PC-9 (cell line): Measurements from ENCODE around the gene STPG1. TPM values are rescaled to one million over a fixed set of nuclear protein-coding genes. Genes with fewer than 3 reads are reported as not detected.
A peak's percentile ranks its signal among the peaks of the same experiment; 100 is the strongest.

Experiments
- BruUV-seq: library from RNA; stranded (reverse); fragments of 400-500 nt; replicated peaks from 2 replicates; lab custom pipeline; 2021; lab: Mats Ljungman, UMichigan
- CTCF ChIA-PET: fragments of 300-600 bp; sonication (Branson Sonifier 250); formaldehyde crosslinking; loops from one replicate; lab custom pipeline; 2022; ENCODE audit warnings: antibody characterized with exemption; lab: Charles Lee
- POLR2A ChIA-PET: fragments of 300-600 bp; sonication (Branson Sonifier 250); formaldehyde crosslinking; loops from one replicate; lab custom pipeline; 2022; ENCODE audit warnings: antibody characterized with exemption; ENCODE audit not compliant: unreplicated experiment; lab: Charles Lee
- DNase-seq, 2 experiments: peaks; one replicate each; pipeline versions ENCODE4 v3.0.0 to v3.0.0-alpha.2; 2015 to 2022; ENCODE audit warnings: mixed read lengths in 1 of 2
- H2AFZ ChIP-seq: fragments of 200-600 bp; sonication (generic); 2 replicates; pipeline ENCODE4 v1.8.1; 2017; ENCODE audit warnings: antibody characterized with exemption
- H3F3A ChIP-seq: fragments of 200-600 bp; sonication (generic); 2 replicates; pipeline ENCODE4 v1.8.1; 2017; ENCODE audit warnings: antibody characterized with exemption, mild to moderate bottlenecking, low read depth; ENCODE audit not compliant: insufficient read depth
- H3K27ac ChIP-seq: fragments of 200-600 bp; sonication (generic); 2 replicates; pipeline ENCODE4 v1.6.1; 2016; ENCODE audit warnings: mixed run types
- H3K27me3 ChIP-seq: fragments of 200-600 bp; sonication (generic); 2 replicates; pipeline ENCODE4 v1.6.1; 2016; ENCODE audit warnings: low read depth, mixed run types; ENCODE audit not compliant: insufficient read depth
- H3K36me3 ChIP-seq: fragments of 200-600 bp; sonication (generic); 2 replicates; pipeline ENCODE4 v1.6.1; 2016; ENCODE audit warnings: low read depth, mixed run types
- H3K4me1 ChIP-seq: fragments of 200-600 bp; sonication (generic); replicated peaks from 2 replicates; pipeline ENCODE4 v1.6.1; 2016; ENCODE audit warnings: mixed run types; ENCODE audit not compliant: insufficient read depth
- H3K4me2 ChIP-seq: fragments of 200-600 bp; sonication (generic); 2 replicates; pipeline ENCODE4 v1.6.1; 2017; ENCODE audit warnings: mixed run types
- H3K4me3 ChIP-seq: fragments of 200-600 bp; sonication (generic); 2 replicates; pipeline ENCODE4 v1.6.1; 2016; ENCODE audit warnings: mixed run types
- H3K79me2 ChIP-seq: fragments of 200-600 bp; sonication (generic); 2 replicates; pipeline ENCODE4 v1.6.1; 2017; ENCODE audit warnings: low read depth, mixed run types
- H3K9me2 ChIP-seq: fragments of 200-600 bp; sonication (generic); 2 replicates; pipeline ENCODE4 v1.8.1; 2017; ENCODE audit warnings: mild to moderate bottlenecking; ENCODE audit not compliant: insufficient read depth
- H3K9me3 ChIP-seq: fragments of 200-600 bp; sonication (generic); 2 replicates; pipeline ENCODE4 v1.8.1; 2016; ENCODE audit warnings: low read depth; ENCODE audit not compliant: insufficient read depth
- H4K20me1 ChIP-seq: fragments of 200-600 bp; sonication (generic); 2 replicates; pipeline ENCODE4 v1.8.1; 2017; ENCODE audit not compliant: insufficient read depth
- EZH2 ChIP-seq: fragments of 200-600 bp; sonication (generic); IDR thresholded peaks from 2 replicates; pipeline ENCODE4 v1.8.0; 2017; ENCODE audit warnings: antibody characterized with exemption, low read depth
- intact Hi-C: fragments of 100-400 bp; cut with micrococcal nuclease; formaldehyde crosslinking; loops from one replicate; pipeline ENCODE4 v1.10.0; 2022; ENCODE audit not compliant: unreplicated experiment
- total RNA-seq: library from RNA; stranded (reverse); gene quantifications from 2 replicates; pipeline ENCODE4 v1.2.3, GENCODE V29; 2021
- TF ChIP-seq, protein P1 (sequence below): fragments of 200-600 bp; sonication (generic); conservative IDR thresholded peaks from 2 replicates; pipeline ENCODE4 v1.6.1; 2017; ENCODE audit warnings: mixed run types, antibody characterized with exemption, mild to moderate bottlenecking, moderate library complexity

STPG1 gene
- total RNA-seq, 1 experiment from 2014 or later: 11.4 TPM

DNA sequence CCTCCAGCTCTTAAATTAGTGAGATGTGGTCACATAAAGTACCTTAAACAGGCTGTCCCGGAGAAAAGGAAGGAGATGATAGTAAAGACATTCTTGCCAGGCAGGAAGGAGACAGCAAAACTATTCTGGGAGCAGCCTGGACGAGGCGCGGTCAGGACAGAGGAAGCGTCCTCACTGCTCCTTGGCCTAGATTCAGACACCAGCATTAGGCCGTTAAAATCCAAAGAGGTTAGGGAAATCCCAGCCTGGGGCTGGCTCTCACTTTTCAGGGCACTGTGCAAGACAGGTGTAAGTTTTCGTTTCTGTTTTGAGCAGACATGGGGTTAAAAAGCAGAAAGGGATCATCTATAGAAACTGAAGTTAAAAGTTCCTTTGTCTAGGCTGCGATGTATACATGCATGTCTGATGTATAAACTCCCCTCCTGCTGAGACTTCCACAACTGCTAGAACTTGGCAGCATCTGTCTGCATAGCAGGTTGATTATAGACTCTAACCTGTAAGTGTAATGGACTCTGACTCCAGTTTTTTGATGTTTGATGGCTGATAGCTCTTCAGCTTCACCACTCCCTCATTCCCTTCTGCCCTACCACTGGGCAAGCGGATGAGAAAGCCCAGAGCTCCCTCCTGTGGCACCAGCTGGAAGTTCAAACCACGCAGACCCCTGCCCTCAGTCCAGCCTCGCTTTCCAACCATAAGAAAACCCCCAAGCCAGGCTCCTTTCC lies 21.5 kb downstream of the STPG1 start:
- intact Hi-C loops: loop anchor here (1.0 to 5.0 kb wide), 7 partner anchors 69 to 850 kb away; no protein-coding TSS in a partner anchor
- Histone ChIP-seq H3K79me2 (no peaks in the 10 kb centered on the region), H3K4me3 (no peak overlapping the region), H3K27ac (peak overlapping the region; percentile 14; the same call in 1 of the 2 replicates), H2AFZ (no peak overlapping the region), H3F3A (peaks cover 10% of the 10 kb centered on the region), H3K4me1 (peaks cover 8% of the 10 kb centered on the region), H3K9me3 (no peaks in the 10 kb centered on the region), H3K27me3 (no peaks in the 10 kb centered on the region), H3K36me3 (no peaks in the 10 kb centered on the region), H4K20me1 (no peaks in the 10 kb centered on the region), H3K4me2 (no peak overlapping the region), H3K9me2 (no peaks in the 10 kb centered on the region)
- TF ChIP-seq EZH2: no peak
- TF ChIP-seq, protein P1, sequence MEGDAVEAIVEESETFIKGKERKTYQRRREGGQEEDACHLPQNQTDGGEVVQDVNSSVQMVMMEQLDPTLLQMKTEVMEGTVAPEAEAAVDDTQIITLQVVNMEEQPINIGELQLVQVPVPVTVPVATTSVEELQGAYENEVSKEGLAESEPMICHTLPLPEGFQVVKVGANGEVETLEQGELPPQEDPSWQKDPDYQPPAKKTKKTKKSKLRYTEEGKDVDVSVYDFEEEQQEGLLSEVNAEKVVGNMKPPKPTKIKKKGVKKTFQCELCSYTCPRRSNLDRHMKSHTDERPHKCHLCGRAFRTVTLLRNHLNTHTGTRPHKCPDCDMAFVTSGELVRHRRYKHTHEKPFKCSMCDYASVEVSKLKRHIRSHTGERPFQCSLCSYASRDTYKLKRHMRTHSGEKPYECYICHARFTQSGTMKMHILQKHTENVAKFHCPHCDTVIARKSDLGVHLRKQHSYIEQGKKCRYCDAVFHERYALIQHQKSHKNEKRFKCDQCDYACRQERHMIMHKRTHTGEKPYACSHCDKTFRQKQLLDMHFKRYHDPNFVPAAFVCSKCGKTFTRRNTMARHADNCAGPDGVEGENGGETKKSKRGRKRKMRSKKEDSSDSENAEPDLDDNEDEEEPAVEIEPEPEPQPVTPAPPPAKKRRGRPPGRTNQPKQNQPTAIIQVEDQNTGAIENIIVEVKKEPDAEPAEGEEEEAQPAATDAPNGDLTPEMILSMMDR: peak; percentile 80
- POLR2A ChIA-PET: interaction anchor here (0.6 kb wide), 2 partner anchors 190 to 431 kb away, joined by 3 to 4 read pairs; no protein-coding TSS in a partner anchor
- CTCF ChIA-PET: interaction anchor here (0.6 to 4.2 kb wide), 14 partner anchors 17 to 1531 kb away, joined by 3 to 43 read pairs (median 4); no protein-coding TSS in a partner anchor
- DNase-seq: peak; percentile 47 to 50
- BruUV-seq: no TSS peak

DNA sequence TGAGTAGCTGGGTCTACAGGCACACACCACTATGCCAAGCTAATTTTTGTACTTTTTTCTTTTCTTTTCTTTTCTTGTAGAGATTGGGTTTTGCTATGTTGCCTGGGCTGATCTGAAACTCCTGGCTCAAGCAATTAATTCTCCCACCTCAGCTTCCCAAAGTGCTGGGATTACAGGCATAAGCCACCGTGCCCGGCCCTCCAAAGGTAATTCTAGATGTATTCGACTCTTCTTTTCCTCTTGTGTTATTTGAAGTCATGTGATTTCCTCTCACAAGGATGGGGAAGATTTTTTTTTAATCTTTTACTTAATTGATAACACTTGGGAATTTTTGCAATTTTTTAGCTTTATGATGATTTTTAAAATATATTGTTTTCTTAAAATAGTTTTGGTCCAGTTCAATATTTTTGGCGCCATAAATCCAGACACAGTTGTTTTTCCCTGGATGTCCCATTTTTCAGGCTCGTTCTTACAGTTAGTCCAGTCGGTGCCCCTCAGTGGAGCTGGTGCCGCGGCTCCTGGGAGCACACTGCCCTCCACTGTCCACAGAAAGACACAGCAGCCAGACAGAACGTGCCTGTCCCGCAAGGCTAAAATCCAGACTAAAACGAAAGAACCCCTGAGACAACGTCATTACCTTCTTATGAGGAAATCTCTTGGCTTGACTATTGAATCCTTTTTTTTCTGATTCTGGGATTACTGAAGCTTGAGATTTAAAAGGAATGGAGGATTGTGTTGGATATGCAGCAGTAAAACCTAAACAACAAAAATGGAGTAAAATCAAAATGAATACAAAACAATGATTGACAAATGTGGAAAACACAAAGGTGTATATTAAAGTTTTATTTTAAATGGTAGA lies 22.4 kb downstream of the STPG1 start:
- H3K9me2 ChIP-seq: no peaks in the 10 kb centered on the region
- H2AFZ ChIP-seq: no peak overlapping the region
- H3K27me3 ChIP-seq: no peaks in the 10 kb centered on the region
- no peaks in the 10 kb centered on the region for H3K36me3 ChIP-seq
- intact Hi-C loops: loop anchor here (1.0 to 5.0 kb wide), 8 partner anchors 68 to 849 kb away; no protein-coding TSS in a partner anchor
- ChIA-PET POLR2A (interaction anchor here (0.6 kb wide), 2 partner anchors 189 to 431 kb away, joined by 3 to 4 read pairs; no protein-coding TSS in a partner anchor), CTCF (interaction anchor here (0.5 to 4.2 kb wide), 14 partner anchors 26 to 1979 kb away, joined by 3 to 43 read pairs (median 4); no protein-coding TSS in a partner anchor)
- no peak overlapping the region for H3K4me3 ChIP-seq
- TF ChIP-seq, protein P1: peak; percentile 90
- TF ChIP-seq EZH2: no peak
- H3F3A ChIP-seq: peaks cover 10% of the 10 kb centered on the region
- H3K27ac ChIP-seq: peak overlapping the region; percentile 14; the same call in 1 of the 2 replicates
- no TSS peak for BruUV-seq
- DNase-seq: peak in 1 of 2 experiments; percentile 66
- no peak overlapping the region for H3K4me2 ChIP-seq
- H3K9me3 ChIP-seq: no peaks in the 10 kb centered on the region
- no peaks in the 10 kb centered on the region for H4K20me1 ChIP-seq
- peaks cover 8% of the 10 kb centered on the region for H3K4me1 ChIP-seq
- no peaks in the 10 kb centered on the region for H3K79me2 ChIP-seq

DNA sequence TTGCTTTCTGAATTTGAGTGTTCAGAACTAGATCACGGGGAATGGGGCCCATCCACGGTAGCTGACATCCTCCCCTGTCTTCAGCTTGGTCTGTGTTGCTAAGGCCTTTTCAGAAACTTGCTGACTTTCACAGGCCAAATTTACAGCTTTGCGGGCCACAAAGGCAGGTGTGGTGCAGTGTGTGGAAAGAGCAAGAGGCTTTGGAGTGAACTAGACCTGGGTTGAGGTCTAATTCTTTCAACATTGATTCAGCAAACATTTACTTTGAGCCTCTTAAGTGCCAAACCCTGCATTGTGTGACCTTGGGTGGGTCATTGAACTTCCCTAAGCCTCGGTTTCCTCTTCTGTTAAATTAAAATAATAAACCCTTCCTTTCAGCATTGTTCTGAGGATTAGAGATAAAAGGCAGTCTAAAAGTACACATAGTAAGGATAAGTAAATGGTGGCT lies 24.3 kb downstream of the STPG1 start:
- Histone ChIP-seq H3K36me3 (no peaks in the 10 kb centered on the region), H3K79me2 (no peaks in the 10 kb centered on the region), H3F3A (peaks cover 10% of the 10 kb centered on the region), H3K9me3 (no peaks in the 10 kb centered on the region), H3K4me3 (no peak overlapping the region), H2AFZ (no peak overlapping the region), H3K27me3 (no peaks in the 10 kb centered on the region), H4K20me1 (no peaks in the 10 kb centered on the region), H3K4me2 (no peak overlapping the region), H3K27ac (no peak overlapping the region), H3K9me2 (no peaks in the 10 kb centered on the region), H3K4me1 (peaks cover 16% of the 10 kb centered on the region)
- intact Hi-C loops: no loop called here
- BruUV-seq: no TSS peak
- POLR2A ChIA-PET: no interaction called here
- CTCF ChIA-PET: no interaction called here
- no peak for DNase-seq
- no peak for TF ChIP-seq EZH2
- TF ChIP-seq, protein P1: no peak
